ENCODE results near the gene IGSF23. TPM values are rescaled to one million over a fixed set of nuclear protein-coding genes. Genes with fewer than 3 reads are reported as not detected.

IGSF23 gene
- total and polyA plus RNA-seq, 4 donors: 0.47 to 11.4 (median 3.3) TPM

GRCh38 chr19:44646049-44646416, 32.7 kb downstream of the IGSF23 start:
- no peak overlapping the region for H3K27ac ChIP-seq (ENCODE audit: low read depth in 1 of 2, low read length in 2 of 2)
- 93% methylated on average over 3 of the region's 3 CpGs for WGBS

DNA sequence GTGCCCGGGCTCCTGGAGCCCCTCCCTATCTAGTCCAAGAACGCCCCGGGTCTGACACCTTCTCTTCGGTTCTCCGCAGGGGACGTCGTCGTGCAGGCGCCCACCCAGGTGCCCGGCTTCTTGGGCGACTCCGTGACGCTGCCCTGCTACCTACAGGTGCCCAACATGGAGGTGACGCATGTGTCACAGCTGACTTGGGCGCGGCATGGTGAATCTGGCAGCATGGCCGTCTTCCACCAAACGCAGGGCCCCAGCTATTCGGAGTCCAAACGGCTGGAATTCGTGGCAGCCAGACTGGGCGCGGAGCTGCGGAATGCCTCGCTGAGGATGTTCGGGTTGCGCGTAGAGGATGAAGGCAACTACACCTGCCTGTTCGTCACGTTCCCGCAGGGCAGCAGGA, 33.8 kb downstream of the IGSF23 start:
- Histone ChIP-seq H3K9me3 (ENCODE audit: control insufficient read depth in 4 of 4, low read length in 3 of 4) (no peaks in the 10 kb centered on the region), H3K27ac (ENCODE audit: low read depth in 1 of 2, low read length in 2 of 2) (no peak overlapping the region), H3K9ac (ENCODE audit: low read depth in 1 of 2, low read length in 2 of 2) (no peak overlapping the region), H3K4me1 (ENCODE audit: control insufficient read depth in 4 of 4, insufficient read depth in 4 of 4, low read length in 3 of 4) (peaks cover 5 to 43% (median 32%) of the 10 kb centered on the region in 4 donors), H3K27me3 (ENCODE audit: control insufficient read depth in 4 of 4, insufficient read depth in 4 of 4, low read length in 3 of 4) (no peaks in the 10 kb centered on the region), H3K36me3 (ENCODE audit: control insufficient read depth in 4 of 4, insufficient read depth in 3 of 4, low read depth in 1 of 4, low read length in 3 of 4) (peaks cover 6 to 37% (median 22%) of the 10 kb centered on the region in 4 donors), H3K4me3 (ENCODE audit: low read depth in 1 of 3, low read length in 3 of 3) (no peak overlapping the region)
- no peak for TF ChIP-seq FOXA2 (IDR thresholded peaks at IDR 0.05)
- TF ChIP-seq HNF4G (IDR thresholded peaks at IDR 0.05): no peak
- TF ChIP-seq, protein P1, sequence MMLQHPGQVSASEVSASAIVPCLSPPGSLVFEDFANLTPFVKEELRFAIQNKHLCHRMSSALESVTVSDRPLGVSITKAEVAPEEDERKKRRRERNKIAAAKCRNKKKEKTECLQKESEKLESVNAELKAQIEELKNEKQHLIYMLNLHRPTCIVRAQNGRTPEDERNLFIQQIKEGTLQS (IDR thresholded peaks at IDR 0.05): no peak
- no peak for TF ChIP-seq ZBTB33 (IDR thresholded peaks at IDR 0.05)
- TF ChIP-seq GABPA (IDR thresholded peaks at IDR 0.05 in 1 of 2, conservative IDR thresholded peaks at IDR 0.05 in 1 of 2): no peak
- no peak for TF ChIP-seq YY1 (IDR thresholded peaks at IDR 0.05)
- no peak for TF ChIP-seq NR2F2 (IDR thresholded peaks at IDR 0.05)
- TF ChIP-seq CTCF (IDR thresholded peaks at IDR 0.05; ENCODE audit: low read depth, low read length, missing input control): no peak
- TF ChIP-seq RAD21 (IDR thresholded peaks at IDR 0.05): no peak
- no peak for TF ChIP-seq SP1 (IDR thresholded peaks at IDR 0.05)
- TF ChIP-seq HNF4A (conservative IDR thresholded peaks at IDR 0.05): no peak
- DNase-seq (ENCODE audit: low spot score): no peak
- 90% methylated on average over 31 of the region's 31 CpGs for WGBS

More at GRCh38 chr19:44646049-44646416, 32.7 kb downstream of the IGSF23 start:
- DNase-seq (ENCODE audit: low spot score): no peak
- Histone ChIP-seq H3K27me3 (ENCODE audit: control insufficient read depth in 4 of 4, insufficient read depth in 4 of 4, low read length in 3 of 4) (no peaks in the 10 kb centered on the region), H3K9ac (ENCODE audit: low read depth in 1 of 2, low read length in 2 of 2) (no peak overlapping the region), H3K36me3 (ENCODE audit: control insufficient read depth in 4 of 4, insufficient read depth in 3 of 4, low read depth in 1 of 4, low read length in 3 of 4) (peaks cover 2 to 30% (median 14%) of the 10 kb centered on the region in 4 donors), H3K4me3 (ENCODE audit: low read depth in 1 of 3, low read length in 3 of 3) (no peak overlapping the region), H3K4me1 (ENCODE audit: control insufficient read depth in 4 of 4, insufficient read depth in 4 of 4, low read length in 3 of 4) (peaks cover 5 to 43% (median 32%) of the 10 kb centered on the region in 4 donors), H3K9me3 (ENCODE audit: control insufficient read depth in 4 of 4, low read length in 3 of 4) (no peaks in the 10 kb centered on the region)
- no peak for TF ChIP-seq SP1 (IDR thresholded peaks at IDR 0.05)

GRCh38 chr19:44648631-44649251, 35.4 kb downstream of the IGSF23 start:
- Histone ChIP-seq H3K36me3 (ENCODE audit: control insufficient read depth in 4 of 4, insufficient read depth in 3 of 4, low read depth in 1 of 4, low read length in 3 of 4) (peaks cover 6 to 48% (median 34%) of the 10 kb centered on the region in 4 donors), H3K27me3 (ENCODE audit: control insufficient read depth in 4 of 4, insufficient read depth in 4 of 4, low read length in 3 of 4) (no peaks in the 10 kb centered on the region), H3K4me1 (ENCODE audit: control insufficient read depth in 4 of 4, insufficient read depth in 4 of 4, low read length in 3 of 4) (peaks cover 5 to 38% (median 29%) of the 10 kb centered on the region in 4 donors), H3K27ac (ENCODE audit: low read depth in 1 of 2, low read length in 2 of 2) (peak overlapping the region; percentile 69 to 75), H3K4me3 (ENCODE audit: low read depth in 1 of 3, low read length in 3 of 3) (no peak overlapping the region), H3K9me3 (ENCODE audit: control insufficient read depth in 4 of 4, low read length in 3 of 4) (no peaks in the 10 kb centered on the region), H3K9ac (ENCODE audit: low read depth in 1 of 2, low read length in 2 of 2) (peak overlapping the region in 1 of 2 donors; percentile 27)
- 47% methylated on average over 3 of the region's 3 CpGs for WGBS
- DNase-seq (ENCODE audit: low spot score): no peak
- TF ChIP-seq RAD21 (IDR thresholded peaks at IDR 0.05) (no peak), YY1 (IDR thresholded peaks at IDR 0.05) (no peak), NR2F2 (IDR thresholded peaks at IDR 0.05) (no peak), HNF4A (conservative IDR thresholded peaks at IDR 0.05) (peak; percentile 90 to 92), ZBTB33 (IDR thresholded peaks at IDR 0.05) (no peak), GABPA (IDR thresholded peaks at IDR 0.05 in 1 of 2, conservative IDR thresholded peaks at IDR 0.05 in 1 of 2) (no peak), CTCF (IDR thresholded peaks at IDR 0.05; ENCODE audit: low read depth, low read length, missing input control) (no peak), HNF4G (IDR thresholded peaks at IDR 0.05) (peak; percentile 56), EGR1 (IDR thresholded peaks at IDR 0.05; ENCODE audit: low read depth in 2 of 2) (no peak), FOXA2 (IDR thresholded peaks at IDR 0.05) (no peak), SP1 (IDR thresholded peaks at IDR 0.05) (peak; percentile 75), MAX (IDR thresholded peaks at IDR 0.05) (no peak)
- TF ChIP-seq, protein P1 (IDR thresholded peaks at IDR 0.05): peak; percentile 19

Measured in liver (tissue), 9 donors.